Renal cortex interstitium (tissue), 11 donors: ENCODE measurements around the gene PTPN20. TPM values are rescaled to one million over a fixed set of nuclear protein-coding genes. Genes with fewer than 3 reads are reported as not detected.

Experiments used
- DNase-seq, 11 donors: peaks; one replicate each; pipeline ENCODE4 v3.0.0-alpha.2; 2013; ENCODE audit warnings: low read depth in 9 of 11, low spot score in 4 of 11; ENCODE audit errors: extremely low read depth in 1 of 11
- polyA plus RNA-seq, 3 donors: library from polyadenylated mRNA; unstranded; fragments of 120-200 nt; gene quantifications; one replicate each; pipeline ENCODE4 v1.2.1, GENCODE V29; 2013; ENCODE audit not compliant: insufficient read length in 3 of 3

Gene PTPN20
- polyA plus RNA-seq, 3 donors: 2.4 to 6.1 (median 2.8) TPM

DNA sequence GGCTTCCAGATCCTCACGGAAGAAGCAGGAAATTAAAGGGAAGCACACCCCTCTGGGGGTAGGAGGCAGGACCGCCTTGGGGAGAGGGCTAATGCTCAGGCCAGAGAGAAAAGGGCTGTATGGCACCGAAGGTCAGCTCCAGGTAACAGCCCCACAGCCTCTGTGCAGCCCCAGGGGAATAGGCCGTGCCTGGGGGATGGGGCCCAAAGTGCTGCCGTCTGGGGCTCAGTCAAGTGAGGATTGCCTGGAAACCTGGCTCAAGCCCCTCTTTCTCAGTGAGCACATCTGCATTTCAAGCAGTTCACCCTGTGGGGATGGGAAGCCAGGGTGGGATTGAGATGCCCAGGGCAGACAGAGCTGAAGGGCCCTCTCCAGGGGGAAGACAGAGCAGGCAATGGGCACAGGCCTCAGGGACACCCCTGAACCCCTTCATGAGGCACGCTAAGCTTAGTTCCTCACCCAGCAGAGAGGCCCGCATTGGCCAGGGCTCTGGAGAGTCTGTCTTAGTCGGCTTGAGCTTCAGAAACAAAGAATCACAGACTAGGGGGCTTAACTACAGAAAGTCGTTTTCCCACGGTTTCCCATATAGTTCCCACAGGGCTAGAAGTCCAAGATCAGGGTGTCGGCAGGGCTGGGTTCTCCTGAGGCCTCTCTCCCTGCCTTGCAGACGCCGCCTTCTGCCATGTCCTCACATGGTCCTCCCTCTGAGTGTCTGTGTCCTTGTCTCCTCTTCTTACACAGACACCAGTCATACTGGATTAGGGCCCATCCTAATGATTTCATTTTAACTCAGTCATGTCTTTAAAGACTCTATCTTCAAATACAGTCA is 118.2 kb downstream of the PTPN20 start:
- no peak for DNase-seq

DNA sequence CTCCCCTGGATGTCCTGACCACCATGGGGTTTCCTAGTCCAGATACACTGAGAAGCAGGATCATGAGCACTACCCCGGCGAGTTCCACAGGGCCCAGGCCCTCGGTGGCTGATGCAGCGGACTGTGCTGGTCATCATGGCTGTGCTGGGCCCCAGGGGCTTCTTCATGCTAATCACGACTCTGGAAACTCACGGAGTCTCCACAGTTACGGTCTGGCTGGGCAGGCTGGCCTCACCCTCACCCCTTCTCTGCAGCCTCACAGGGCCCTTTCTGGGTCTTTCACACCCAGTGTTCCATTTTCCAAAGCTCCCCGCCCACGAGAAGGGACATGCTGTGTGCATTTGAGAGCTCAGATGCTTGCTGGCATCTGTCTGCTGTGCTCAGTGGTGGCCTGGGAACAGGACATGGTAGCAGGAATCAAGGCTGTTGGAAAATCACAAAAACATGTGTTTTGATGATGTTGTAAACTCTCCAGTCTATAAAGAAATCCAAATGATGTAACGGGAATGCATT is 119.0 kb downstream of the PTPN20 start:
- no peak for DNase-seq

DNA sequence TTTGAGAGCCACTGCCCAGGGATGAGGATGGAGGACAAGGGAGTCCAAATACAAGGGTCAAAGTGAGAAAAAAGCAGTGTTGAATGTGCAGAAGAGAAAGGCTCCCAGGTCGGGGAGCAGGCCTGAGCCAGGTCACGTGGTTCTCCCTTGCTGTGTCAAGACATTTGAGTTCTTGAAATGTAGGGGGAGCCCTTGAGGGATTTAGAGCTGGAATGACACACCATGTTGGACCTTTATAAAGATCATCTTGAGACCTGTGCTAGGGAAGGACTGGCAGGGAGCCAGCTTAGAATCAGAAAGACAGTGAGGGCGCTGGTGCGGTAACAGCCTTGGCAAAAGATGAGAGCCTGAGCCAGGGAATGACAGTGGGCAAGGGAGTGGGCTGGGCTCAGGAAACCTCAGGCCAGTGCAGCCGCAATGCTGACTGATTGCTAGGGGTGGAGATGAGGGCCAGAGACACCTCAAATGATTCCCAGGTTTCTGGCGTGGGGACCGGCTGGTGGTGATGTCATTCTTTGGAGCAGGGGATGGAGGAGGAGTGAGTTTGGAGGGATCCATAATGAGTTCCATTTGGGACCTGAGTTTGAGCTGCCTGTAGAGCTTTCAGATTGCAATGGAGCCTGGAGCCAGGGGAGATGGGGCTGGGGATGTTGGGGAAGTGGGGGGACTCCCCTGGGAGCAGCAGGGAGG is 120.1 kb downstream of the PTPN20 start:
- DNase-seq: no peak

DNA sequence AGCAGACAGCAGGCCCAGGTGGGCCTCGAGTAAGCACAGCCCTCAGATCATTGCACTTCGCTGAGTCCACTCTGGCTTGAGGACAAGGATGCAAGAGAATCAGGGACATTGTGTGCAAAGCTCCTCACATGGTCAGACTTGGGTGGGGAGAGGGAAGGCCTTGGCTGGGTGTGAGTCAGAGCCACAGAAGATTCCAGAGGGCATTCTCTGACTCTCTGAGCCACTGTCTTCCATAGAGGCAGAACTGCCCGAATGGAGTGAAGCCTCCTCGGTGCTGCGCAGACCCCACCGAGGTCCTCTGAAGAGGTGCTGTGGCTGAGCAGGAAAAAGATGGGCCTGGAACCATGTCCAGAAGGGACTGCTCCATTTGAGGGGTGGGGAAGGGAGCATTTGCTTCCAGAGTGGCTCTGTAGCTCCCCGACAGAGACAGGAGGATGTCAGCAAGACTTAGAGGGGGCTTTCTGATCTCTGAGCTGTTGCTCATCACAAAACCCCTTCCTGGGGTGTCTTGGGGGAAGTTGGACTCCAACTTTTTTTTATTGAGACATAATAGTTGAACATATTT is 120.8 kb downstream of the PTPN20 start:
- DNase-seq: no peak

DNA sequence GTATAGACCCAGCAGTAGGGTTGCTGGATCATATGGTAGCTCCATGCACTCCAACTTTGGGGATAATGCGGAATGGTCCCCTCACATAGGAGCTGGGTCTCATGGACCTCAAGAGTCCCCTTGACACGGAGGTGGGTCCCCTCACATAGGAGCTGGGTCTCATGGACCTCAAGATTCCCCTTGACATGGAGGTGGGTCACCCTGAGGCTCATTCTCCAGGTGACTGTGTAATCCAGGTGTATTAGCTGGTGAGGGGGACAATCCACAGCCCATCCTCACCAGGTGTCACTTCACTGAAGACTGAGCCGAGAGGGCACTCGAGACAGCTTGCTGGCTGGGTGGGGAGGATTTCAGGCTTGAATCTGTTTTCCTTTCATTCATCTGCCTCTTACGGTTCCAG is 121.9 kb downstream of the PTPN20 start:
- DNase-seq: no peak

DNA sequence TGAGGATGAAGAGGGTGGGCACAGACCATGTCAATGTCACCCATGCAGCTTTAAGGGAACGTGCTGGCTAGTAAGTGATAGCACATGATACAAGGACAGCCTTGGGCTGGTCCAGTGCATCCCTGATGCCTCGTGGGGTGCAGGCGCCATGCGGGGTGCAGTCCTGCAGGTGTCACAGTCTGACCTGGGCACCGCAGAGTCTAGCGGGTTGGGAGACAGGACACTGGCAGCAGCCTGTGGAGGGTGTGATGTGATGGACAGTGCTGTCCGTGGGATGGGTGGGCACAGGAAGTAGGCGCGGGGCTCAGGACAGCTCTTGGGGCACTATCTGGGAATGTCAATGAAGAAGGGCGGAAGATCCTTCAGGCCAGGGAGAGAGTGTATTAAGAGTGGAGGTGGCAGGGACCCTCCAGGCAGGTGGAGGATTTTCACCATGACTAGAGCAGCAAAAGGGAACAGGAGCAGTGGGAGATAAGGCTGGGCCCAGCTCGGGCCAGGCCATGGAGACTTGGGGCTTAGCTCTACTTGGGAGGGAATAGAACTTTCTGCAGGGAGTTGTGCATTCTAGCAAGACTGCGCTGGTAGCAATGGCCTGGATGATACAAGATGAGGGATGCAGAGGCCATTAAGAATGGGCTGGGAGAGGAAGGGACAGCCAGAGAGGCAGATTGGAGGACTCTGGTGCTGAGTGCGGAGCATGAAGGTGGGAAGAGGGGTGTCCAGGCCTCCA is 122.5 kb downstream of the PTPN20 start:
- DNase-seq: no peak

DNA sequence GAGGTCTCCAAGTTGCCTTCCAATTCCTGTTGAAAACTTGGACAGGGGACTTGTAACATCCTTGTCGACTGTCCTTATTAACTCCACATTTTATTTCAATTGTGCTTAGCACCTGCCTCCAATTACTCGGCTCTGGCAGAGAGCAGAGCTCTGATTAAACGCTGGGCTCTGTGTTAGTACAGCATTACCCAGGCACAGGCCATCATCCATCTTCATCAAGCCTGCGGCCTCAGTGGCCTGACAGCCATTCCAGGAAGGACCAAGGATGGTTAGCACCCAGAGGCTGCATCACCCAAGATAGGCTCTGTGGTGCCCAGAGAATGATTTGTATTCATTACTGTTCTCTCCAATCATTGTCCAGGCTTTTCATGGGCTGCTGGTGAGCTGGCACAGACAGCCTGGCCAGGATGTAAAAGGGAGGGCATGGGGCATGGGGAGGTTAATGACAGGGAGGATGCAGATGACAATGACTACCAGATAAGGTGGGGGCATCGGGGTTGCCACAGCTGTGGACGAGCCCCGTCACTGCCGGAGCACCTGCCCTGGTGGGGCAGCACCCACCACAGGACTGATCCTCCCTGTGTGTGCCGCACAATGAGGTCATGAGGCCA is 123.3 kb downstream of the PTPN20 start:
- DNase-seq: no peak

DNA sequence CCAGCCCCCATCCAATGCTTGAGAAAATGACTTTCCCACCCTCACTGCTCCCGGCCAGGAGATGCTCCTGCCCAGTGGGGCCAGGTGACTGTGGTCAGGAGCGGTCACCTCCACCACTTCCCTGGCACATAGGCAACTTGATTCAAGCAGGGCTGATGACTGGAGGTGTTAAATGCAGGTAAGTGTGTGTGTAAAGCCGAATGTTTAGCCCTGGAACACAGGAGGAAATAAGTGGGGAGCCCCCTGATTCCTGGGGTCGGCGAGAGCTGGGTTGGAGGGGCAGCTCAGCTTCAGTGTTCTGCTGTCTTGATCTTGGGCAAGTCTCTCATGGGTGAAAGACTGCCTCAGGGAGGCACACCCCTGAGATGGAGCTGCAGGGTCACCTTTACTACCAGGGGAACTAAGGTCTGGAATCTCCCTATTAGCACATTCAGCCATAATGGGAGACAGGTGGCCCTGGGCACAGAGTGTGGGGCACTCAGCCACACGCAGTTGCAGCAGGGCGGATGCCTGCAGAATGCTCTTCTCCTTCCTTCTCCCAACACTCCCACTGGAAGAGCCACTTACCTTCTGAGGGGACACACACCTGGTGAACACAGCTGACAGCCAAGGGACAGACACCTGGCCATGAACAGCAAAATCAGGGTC is 124.1 kb downstream of the PTPN20 start:
- DNase-seq: no peak

DNA sequence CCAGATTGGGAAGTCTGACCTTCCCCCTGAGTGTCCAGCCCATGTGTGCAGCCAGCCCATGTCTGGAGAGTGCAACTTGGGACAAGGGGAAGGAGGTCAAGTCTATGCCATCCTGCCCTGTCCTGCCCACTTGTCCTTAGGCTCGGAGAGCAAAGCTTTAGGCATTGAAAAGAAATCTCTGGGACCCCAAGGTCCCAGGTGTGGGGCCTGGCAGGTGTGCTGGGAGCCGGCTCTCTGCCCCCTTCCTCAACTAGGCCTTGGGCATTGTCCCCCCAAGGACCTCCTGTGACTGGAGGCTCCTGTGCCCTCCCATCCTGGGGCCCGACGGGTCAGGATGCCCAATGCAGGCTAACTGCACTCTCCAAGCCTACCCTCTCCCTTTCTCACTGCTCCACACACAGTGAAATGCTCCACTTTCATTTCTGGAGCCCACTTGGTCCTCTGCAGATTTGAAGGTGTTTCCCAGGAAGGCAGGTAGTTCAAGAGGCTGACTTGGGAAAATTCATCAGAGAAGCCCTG is 124.7 kb downstream of the PTPN20 start:
- no peak for DNase-seq

DNA sequence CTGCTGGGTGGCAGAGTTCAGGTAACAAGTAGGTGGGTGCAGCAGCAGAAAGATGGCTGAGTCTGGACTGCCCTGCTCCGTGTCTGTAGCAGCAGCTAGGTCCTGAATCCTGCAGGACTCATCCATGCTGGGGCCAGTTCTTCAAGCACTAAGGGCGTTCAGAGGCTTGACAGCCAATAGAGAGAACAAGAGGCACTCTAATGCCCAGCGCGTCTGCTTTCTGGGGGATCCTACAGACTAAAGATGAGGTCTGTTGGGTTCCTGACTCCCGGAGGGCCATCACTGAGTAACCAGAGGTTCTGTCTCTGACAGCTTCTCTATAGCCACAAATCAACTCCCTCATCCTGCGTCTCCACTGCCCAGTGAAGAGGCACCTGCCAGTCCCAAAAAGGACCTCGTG is 125.5 kb downstream of the PTPN20 start:
- no peak for DNase-seq

DNA sequence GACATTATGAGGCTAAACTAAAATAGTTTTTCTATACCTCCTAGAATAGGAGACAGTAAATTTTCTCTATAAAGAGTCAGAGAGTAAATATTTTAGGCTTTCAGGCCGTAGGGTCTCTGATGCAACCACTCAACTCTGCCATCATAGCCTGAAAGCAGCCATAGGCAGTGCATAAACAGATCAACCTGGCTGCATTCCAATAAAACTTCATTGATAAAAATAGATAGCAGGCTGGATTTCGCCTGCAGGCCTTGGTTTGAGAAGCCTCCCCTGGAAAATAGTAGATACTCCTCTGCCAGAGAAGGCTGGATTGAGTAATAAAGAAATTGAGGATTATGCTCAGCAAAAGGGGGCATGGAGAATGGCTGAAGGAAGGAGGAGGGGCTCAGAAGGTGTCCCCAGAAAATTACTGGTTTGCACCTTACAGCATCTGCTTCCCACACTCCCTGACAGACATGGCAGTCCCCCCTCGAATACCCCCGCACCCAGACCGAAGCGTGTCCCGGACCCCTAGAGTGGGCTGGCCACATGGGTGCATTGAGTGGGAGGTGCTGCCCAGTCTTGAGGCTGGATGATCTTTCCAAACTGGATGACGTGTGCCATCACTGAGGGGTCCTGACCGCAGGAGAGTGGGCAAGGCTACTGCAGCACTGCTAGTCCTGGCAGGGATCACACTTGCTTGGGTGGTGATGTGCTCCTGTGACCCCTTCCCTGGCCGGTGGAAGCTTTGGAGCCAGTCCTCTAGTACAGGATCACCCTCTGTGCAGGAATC is 126.6 kb downstream of the PTPN20 start:
- DNase-seq: no peak

DNA sequence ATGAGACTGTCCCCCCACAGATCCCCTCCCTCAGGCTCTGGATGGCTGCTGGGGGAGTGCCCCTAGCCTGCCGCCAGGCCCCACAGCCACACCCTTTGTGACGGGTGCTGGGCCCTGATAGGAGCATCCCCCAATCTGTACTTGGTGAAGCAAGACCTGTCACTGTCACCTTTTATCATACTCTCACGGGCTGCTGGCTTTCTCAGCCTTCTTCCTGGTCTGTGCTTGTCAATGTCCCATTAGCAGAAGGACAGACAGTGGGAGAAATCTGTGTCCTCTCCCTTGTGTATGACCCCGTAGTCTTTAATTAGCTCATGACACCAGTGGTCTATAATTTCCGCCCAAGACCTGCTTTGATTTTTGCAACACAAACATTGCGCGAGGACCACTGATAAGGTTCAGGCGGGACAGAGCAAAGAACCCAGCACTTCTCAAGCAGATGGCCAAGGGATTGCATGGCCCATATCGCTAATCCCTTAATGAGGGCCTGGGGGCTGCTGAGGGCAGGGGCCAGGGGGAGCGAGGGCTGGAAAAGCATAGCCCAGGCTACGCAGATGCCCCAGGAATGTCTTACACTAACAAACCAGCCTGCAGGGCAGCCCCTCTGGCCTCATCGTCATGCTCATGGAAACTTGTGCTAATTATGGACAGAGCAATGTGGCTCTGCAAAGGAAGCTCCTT is 127.8 kb downstream of the PTPN20 start:
- no peak for DNase-seq

DNA sequence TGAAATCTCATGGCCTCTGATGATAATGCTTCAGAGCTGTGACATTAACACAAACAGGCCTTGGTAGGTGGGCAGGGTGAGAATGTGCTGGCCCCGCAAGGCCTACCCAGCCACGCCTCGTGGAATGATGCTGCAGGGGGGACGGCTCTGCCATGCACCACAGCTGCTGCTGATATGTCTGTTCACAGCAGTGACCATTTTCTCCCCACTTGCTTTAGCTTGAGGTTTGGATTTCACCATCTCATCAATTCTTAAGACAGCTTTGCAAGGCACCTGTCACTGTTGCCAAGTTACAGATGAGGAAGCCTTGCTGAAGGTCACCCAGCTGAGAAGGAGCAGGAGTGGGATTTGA is 128.3 kb downstream of the PTPN20 start:
- no peak for DNase-seq

DNA sequence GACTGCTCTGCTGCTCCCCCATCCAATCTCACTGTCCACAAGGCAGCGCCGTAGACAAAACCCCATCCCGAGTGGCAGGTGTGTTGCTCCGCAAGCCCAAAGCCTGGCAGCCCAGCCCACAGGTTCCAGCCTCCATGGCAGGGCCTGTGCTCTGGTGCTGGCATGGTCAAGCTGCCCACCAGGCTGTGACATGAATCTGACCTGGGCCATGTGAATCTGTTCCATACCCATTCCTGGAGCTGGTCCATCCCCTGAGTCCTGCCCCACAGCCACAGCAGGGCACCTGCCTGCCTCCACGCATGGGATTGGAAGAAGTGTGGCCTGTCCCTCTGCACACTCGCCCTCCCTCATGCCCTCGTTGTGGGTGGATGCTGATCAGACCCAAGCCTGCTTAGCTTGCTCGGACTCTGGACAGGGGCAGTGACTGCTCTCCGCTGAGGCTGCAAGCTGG is 128.8 kb downstream of the PTPN20 start:
- DNase-seq: no peak

DNA sequence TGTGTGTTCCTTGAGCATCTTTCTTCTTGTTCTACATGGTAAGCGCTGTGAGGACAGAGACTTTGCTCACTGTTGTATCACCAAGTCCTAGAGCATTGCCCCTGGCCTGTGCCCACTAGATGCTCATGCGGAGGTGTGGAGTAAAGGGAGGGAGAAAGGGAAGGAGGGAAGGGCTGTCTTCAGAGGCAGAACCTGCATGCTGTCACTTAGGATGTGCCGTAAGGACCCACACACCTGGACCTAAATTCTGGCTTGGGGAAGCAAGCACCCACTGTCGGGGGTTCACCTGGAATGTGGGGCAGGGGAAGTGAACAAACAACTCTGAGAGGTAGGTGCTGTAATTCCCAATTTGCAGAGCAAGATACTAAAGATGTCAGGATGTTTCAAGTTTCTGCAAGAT is 129.5 kb downstream of the PTPN20 start:
- DNase-seq: no peak

DNA sequence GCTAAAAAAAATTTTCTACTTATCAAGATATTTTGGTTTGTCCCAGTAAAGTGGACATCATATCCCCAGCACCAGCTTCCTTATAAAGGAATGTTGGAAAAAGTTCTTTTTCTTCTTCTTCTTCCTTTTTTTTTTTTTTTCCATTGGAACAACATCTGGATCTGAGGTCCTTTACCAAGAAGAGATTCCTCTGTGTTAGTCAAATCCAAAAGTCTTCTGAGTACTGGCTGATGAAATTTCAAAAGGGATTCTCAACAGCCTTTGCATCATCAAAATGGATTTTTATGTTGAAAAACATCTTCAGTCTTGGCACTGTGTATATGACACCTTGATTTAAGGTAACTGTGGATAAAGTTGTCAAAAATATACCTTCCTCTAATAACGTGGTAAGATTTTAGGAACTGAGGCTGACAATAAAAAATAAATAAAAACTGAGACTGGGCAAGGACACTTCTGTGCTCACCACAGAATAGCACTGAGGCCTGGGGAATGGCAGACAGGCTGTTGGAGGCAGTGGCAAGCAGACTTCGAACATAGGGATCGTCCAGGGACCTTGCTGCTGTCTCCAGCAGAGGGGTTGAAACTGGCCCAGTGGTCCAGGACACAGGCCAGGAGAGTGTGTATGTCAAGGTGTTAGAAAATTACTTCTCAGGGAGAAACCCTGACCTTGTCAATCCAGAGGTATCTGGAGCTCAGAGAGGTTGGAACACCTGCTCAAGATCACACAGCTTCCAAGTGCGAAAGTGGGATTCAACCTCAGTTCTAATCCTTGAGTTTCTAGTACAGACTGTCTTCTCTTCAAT is 130.4 kb downstream of the PTPN20 start:
- DNase-seq: no peak

DNA sequence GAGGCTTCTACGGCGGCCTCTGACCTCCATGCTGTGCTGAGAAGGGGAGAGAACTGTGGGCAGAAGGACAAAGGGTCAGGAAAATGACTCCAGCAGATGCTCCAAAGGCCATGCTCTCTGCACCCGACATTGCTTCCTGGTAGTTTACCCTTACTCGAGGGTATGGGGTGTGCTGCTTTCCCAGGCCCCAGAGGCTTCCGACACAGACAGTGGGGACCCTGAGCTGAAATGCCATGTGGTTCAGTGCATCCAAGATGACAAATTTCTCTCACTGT is 130.9 kb downstream of the PTPN20 start:
- no peak for DNase-seq
